HG02943 (cell line): ENCODE results near the gene PARP2.
"Not testable (repeated sequence)": the region's sequence is repeated elsewhere in the genome, so short reads cannot be mapped to it uniquely, and the experiment has no call there.

Experiments
- ATAC-seq: cut with Tn5 transposase; IDR thresholded peaks from one replicate; pipeline ENCODE4 v1.9.1; 2021; ENCODE audit warnings: mild to moderate bottlenecking, low read depth, moderate library complexity; ENCODE audit not compliant: unreplicated experiment

Gene PARP2

GRCh38 chr14:20343092-20343861, at the start of gene PARP2:
TSS of gene PARP2 (plus strand) at chr14:20343635. CDS start at chr14:20343642, 7 bp downstream.
- peak; percentile 89 for ATAC-seq

GRCh38 chr14:20294636-20295035, 48.8 kb upstream of the PARP2 start:
- no peak for ATAC-seq

GRCh38 chr14:20295067-20295466, 48.4 kb upstream of the PARP2 start:
- ATAC-seq: peak; percentile 74

- no peak for ATAC-seq
Measured at GRCh38 chr14:20302042-20302755, 41.2 kb upstream of the PARP2 start.

- ATAC-seq: peak; percentile 97
Measured at GRCh38 chr14:20305265-20306078, 38.0 kb upstream of the PARP2 start, which contains the start of gene TTC5. TSS of gene TTC5 (minus strand) at chr14:20305951. CDS start at chr14:20305937, 14 bp downstream.

- no peak for ATAC-seq
Measured at GRCh38 chr14:20306079-20306423, 37.4 kb upstream of the PARP2 start.

- no peak for ATAC-seq
Measured at GRCh38 chr14:20314026-20314425, 29.4 kb upstream of the PARP2 start.

- ATAC-seq: no peak
Measured at GRCh38 chr14:20317720-20318119, 25.7 kb upstream of the PARP2 start.

GRCh38 chr14:20327005-20327869, 16.2 kb upstream of the PARP2 start:
- no peak for ATAC-seq

GRCh38 chr14:20328705-20329104, 14.7 kb upstream of the PARP2 start:
- no peak for ATAC-seq

GRCh38 chr14:20329355-20329754, 14.1 kb upstream of the PARP2 start:
- ATAC-seq: no peak

- ATAC-seq: no peak
Measured at GRCh38 chr14:20331053-20331613, 12.3 kb upstream of the PARP2 start.

GRCh38 chr14:20332431-20332787, 11.0 kb upstream of the PARP2 start:
- ATAC-seq: no peak

- peak; percentile 92 for ATAC-seq
Measured at GRCh38 chr14:20332788-20333493, 10.5 kb upstream of the PARP2 start, which contains the start of gene CCNB1IP1. TSS of gene CCNB1IP1 (minus strand) at chr14:20333279. CDS start at chr14:20316523, 16,756 bp downstream.

GRCh38 chr14:20333494-20333841, 10.0 kb upstream of the PARP2 start:
- ATAC-seq: no peak

GRCh38 chr14:20334017-20334416, 9.4 kb upstream of the PARP2 start:
- ATAC-seq: no peak

- not testable (repeated sequence) for ATAC-seq
Measured at GRCh38 chr14:20341032-20341431, 2.4 kb upstream of the PARP2 start.

- ATAC-seq: no peak
Measured at GRCh38 chr14:20341646-20342045, 1.8 kb upstream of the PARP2 start.

- no peak for ATAC-seq
Measured at GRCh38 chr14:20343862-20344220, 406 bp downstream of the PARP2 start.
